Vagina (tissue), 2 donors: ENCODE data around the gene PNLIPRP1.

ENCODE experiments used
- CTCF ChIP-seq, 3 experiments: fragments of 450-650 bp in 2 of 3; fragments of 200-600 bp in 1 of 3; sonication (generic) in 1 of 3; IDR thresholded peaks; one replicate each; pipeline ENCODE4 v1.5.1; 2017 to 2019; ENCODE audit warnings: antibody characterized with exemption in 3 of 3, mild to moderate bottlenecking in 2 of 3, moderate library complexity in 2 of 3
- POLR2A ChIP-seq, 2 donors: fragments of 450-650 bp; IDR thresholded peaks; one replicate each; pipeline ENCODE4 v1.6.1; 2017; ENCODE audit warnings: antibody characterized with exemption in 2 of 2, mild to moderate bottlenecking in 2 of 2, moderate library complexity in 2 of 2
- POLR2AphosphoS5 ChIP-seq, 2 donors: sonication (generic); formaldehyde crosslinking; IDR thresholded peaks; one replicate each; pipeline ENCODE4 v1.9.0; 2017; ENCODE audit warnings: antibody characterized with exemption in 2 of 2, mild to moderate bottlenecking in 2 of 2, low read depth in 1 of 2; ENCODE audit not compliant: insufficient read depth in 1 of 2

- TF ChIP-seq CTCF (IDR thresholded peaks at IDR 0.05): no peak
- no peak for TF ChIP-seq POLR2A (IDR thresholded peaks at IDR 0.05)
- no peak for TF ChIP-seq POLR2AphosphoS5 (IDR thresholded peaks at IDR 0.05; ENCODE audit: insufficient read depth in 1 of 2, low read depth in 1 of 2)
Measured at GRCh38 chr10:116657863-116658551, 67.2 kb downstream of the PNLIPRP1 start.
